ENCODE measurements around the gene ZNF275. TPM values are rescaled to one million over a fixed set of nuclear protein-coding genes. Genes with fewer than 3 reads are reported as not detected.

Gene ZNF275
- total RNA-seq, 2 experiments from 2014 or later = 14.2 to 14.7 TPM

GRCh38 chrX:153336121-153336894 is 2.4 kb downstream of the ZNF275 start:
- POLR2A ChIA-PET = no interaction called here

DNA sequence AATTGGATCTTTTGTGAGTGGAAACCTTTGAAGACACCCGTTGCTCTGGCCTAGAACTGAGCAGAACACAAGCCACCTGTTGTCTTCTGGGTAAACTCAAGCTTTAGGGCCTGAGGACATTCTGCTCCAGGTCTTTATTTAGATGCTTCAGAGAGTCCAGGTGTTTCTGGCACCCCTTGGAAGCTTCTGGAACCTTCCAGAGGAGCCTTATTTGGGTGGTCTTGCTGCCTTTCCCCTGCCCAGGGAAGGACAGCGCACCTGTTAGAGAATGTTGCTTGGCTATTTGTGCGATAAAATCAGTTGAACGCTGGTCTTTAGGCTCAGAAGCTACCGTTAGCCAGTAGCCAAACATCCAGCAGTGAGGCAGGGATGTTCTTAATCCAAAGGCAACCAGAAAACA is 3.0 kb downstream of the ZNF275 start:
- no peak for TF ChIP-seq CTCF (IDR thresholded peaks at IDR 0.05)
- H3K4me3 Mint-ChIP-seq = no peak overlapping the region
- no peaks in the 10 kb centered on the region for H3K27me3 Mint-ChIP-seq
- peaks cover 54% of the 10 kb centered on the region for H3K36me3 Mint-ChIP-seq (ENCODE audit: low read depth)
- CTCF ChIA-PET = no interaction called here
- no peak overlapping the region for H3K27ac Mint-ChIP-seq
- ATAC-seq (no peak), DNase-seq (no peak)
- peaks cover 50% of the 10 kb centered on the region for H3K4me1 Mint-ChIP-seq (ENCODE audit: low read depth)
- POLR2A ChIA-PET = no interaction called here
- peaks cover 2% of the 10 kb centered on the region for H3K9me3 Mint-ChIP-seq
- intact Hi-C loops (cut with micrococcal nuclease) = no loop called here

More at GRCh38 chrX:153336121-153336894, 2.4 kb downstream of the ZNF275 start:
- ATAC-seq (peak; percentile 12), DNase-seq (peak; percentile 16)
- Mint-ChIP-seq H3K36me3 (ENCODE audit: low read depth) (peaks cover 47% of the 10 kb centered on the region), H3K4me3 (peak overlapping the region; percentile 80), H3K9me3 (no peaks in the 10 kb centered on the region), H3K27me3 (no peaks in the 10 kb centered on the region), H3K4me1 (ENCODE audit: low read depth) (peaks cover 43% of the 10 kb centered on the region), H3K27ac (peak overlapping the region; percentile 85)
- intact Hi-C loops (cut with micrococcal nuclease) = no loop called here
- CTCF ChIA-PET = no interaction called here
- TF ChIP-seq CTCF (IDR thresholded peaks at IDR 0.05) = no peak

DNA sequence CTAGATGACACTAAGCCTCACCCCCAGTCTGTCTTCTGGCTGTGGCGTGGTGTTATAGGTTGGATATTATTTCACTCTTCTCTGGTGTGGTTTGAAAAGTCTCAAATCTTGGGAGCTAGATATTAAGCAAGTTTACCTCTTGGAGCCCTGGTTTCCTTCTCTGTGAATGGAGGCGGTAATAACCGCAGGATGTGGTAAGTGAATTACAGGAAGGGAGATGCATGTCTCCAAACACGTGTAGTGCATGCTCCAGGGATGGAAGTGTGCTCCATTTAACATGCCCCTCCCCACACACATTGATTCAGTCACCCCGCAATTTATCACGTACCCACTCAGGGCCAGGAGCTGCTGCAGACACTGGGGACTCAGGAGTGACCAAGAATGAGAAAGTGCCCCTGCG is 4.9 kb downstream of the ZNF275 start:
- no peak for ATAC-seq
- no peak for TF ChIP-seq CTCF (IDR thresholded peaks at IDR 0.05)
- Mint-ChIP-seq H3K27me3 (no peaks in the 10 kb centered on the region), H3K4me1 (ENCODE audit: low read depth) (peaks cover 68% of the 10 kb centered on the region), H3K9me3 (peaks cover 3% of the 10 kb centered on the region), H3K36me3 (ENCODE audit: low read depth) (peaks cover 71% of the 10 kb centered on the region), H3K4me3 (peak overlapping the region; percentile 21), H3K27ac (peak overlapping the region; percentile 69)
- ChIA-PET CTCF (no interaction called here), POLR2A (no interaction called here)
- DNase-seq = no peak
- intact Hi-C loops (cut with micrococcal nuclease) = no loop called here

GRCh38 chrX:153339662-153340061 is 5.7 kb downstream of the ZNF275 start:
- CTCF ChIA-PET = no interaction called here
- intact Hi-C loops (cut with micrococcal nuclease) = no loop called here
- no peak for TF ChIP-seq CTCF (IDR thresholded peaks at IDR 0.05)
- peaks cover 3% of the 10 kb centered on the region for H3K9me3 Mint-ChIP-seq
- ATAC-seq (no peak), DNase-seq (no peak)
- no peak overlapping the region for H3K4me3 Mint-ChIP-seq
- peak overlapping the region; percentile 20 for H3K27ac Mint-ChIP-seq
- no peaks in the 10 kb centered on the region for H3K27me3 Mint-ChIP-seq
- peaks cover 76% of the 10 kb centered on the region for H3K36me3 Mint-ChIP-seq (ENCODE audit: low read depth)
- POLR2A ChIA-PET = no interaction called here
- peaks cover 72% of the 10 kb centered on the region for H3K4me1 Mint-ChIP-seq (ENCODE audit: low read depth)

DNA sequence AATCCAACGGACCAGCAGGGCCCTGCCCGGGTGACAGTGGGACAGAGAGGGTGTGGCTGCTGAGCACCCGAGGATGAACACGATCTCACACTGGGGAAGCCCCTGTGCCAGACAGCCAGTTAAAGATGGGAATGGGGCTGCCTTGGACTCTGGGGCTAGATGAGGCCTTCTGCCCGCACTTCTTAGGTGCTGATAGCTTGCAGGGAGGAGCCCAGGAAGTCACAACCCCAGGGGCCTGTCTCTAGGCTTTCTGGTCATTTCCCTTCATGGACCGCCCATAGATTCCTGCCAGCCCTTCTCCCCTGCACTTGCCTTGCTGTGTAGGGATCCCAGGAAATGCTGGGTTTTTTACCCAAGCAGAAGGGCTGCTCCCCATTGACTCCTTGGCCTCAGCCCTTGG is 6.2 kb downstream of the ZNF275 start:
- no peak for DNase-seq
- peak overlapping the region; percentile 20 for H3K27ac Mint-ChIP-seq
- TF ChIP-seq CTCF (IDR thresholded peaks at IDR 0.05) = no peak
- intact Hi-C loops (cut with micrococcal nuclease) = no loop called here
- ATAC-seq = no peak
- peaks cover 80% of the 10 kb centered on the region for H3K36me3 Mint-ChIP-seq (ENCODE audit: low read depth)
- no peak overlapping the region for H3K4me3 Mint-ChIP-seq
- ChIA-PET CTCF (no interaction called here), POLR2A (no interaction called here)
- peaks cover 3% of the 10 kb centered on the region for H3K9me3 Mint-ChIP-seq
- no peaks in the 10 kb centered on the region for H3K27me3 Mint-ChIP-seq
- H3K4me1 Mint-ChIP-seq (ENCODE audit: low read depth) = peaks cover 72% of the 10 kb centered on the region
